ENCODE measurements around the gene PRSS53.
A peak's percentile ranks its signal among the peaks of the same experiment; 100 is the strongest.

Gene PRSS53

DNA sequence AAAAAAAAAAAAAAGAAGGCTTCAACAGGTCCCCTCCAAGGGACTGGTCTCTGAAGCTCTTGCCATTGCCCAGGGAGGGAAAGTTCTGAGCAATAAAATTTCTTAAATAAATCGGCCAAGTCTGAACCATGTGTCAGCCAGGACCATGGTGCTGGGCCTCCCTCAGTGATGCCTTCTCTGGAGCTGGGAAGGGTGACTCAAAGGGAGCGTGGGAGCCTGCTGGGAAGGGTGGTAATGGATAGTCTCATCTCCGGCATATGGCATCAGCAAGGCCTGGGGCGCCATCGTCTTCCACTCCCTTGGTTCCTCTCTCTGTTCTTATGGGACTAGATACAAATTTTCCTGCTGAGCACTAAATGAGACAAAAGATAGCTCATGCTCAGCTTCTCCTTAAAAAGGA is 3.6 kb upstream of the PRSS53 start:
- Histone ChIP-seq H3K4me1 (peaks cover 20 to 46% (median 29%) of the 10 kb centered on the region in 10 experiments), H3K9me3 (replicated peaks in 1 of 11) (no peaks in the 10 kb centered on the region), H3K4me2 (peak overlapping the region in 2 of 11 experiments; percentile 35 to 97; a peak in 2 of 22 replicates), H3K27ac (no peak overlapping the region), H4K20me1 (peaks cover 0 to 51% (median 5%) of the 10 kb centered on the region in 11 experiments; a peak in 14 of 22 replicates), H3K9ac (peak overlapping the region in 1 of 11 experiments; percentile 29; a peak in 1 of 22 replicates), H3K36me3 (peaks cover 25 to 54% (median 44%) of the 10 kb centered on the region in 11 experiments), H3K4me3 (no peak overlapping the region), H3K27me3 (no peaks in the 10 kb centered on the region)
- TF ChIP-seq Cebpa-rat (IDR thresholded peaks at IDR 0.05): no peak

- Histone ChIP-seq H3K4me1 (peaks cover 17 to 37% (median 23%) of the 10 kb centered on the region in 10 experiments), H3K27me3 (no peaks in the 10 kb centered on the region), H3K27ac (no peak overlapping the region; a peak in 1 of 22 replicates), H3K4me2 (peak overlapping the region in 1 of 11 experiments; percentile 11; a peak in 1 of 22 replicates), H4K20me1 (peaks cover 0 to 69% (median 15%) of the 10 kb centered on the region in 11 experiments; a peak in 17 of 22 replicates), H3K9ac (peak overlapping the region in 2 of 11 experiments; percentile 25 to 31; a peak in 3 of 22 replicates), H3K9me3 (replicated peaks in 1 of 11) (no peaks in the 10 kb centered on the region), H3K4me3 (no peak overlapping the region), H3K36me3 (peaks cover 29 to 72% (median 58%) of the 10 kb centered on the region in 11 experiments)
- no peak for TF ChIP-seq Cebpa-rat (IDR thresholded peaks at IDR 0.05)
Observed at GRCh38 chr16:31090540-31090939, 1.8 kb upstream of the PRSS53 start.

DNA sequence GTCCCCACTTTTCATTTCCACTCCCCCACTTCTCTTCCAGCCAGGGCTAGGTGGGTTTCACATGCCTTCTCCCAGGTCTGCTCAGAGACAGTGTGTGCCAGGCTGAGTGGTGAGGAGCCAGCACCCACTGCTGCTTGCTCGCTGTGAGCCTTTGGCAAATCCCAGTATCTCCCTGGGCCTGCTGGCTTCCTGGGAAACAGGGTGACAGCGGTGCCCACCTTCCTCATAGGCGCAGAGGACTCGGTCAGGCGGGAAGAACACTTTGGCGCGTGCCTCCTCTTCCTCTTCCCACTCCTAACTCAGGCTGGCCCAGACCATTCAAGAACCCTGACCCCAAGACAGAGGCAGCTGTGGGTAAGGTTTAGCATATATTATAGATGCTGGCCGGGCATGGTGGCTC is 456 bp upstream of the PRSS53 start:
- peaks cover 11 to 30% (median 16%) of the 10 kb centered on the region in 10 experiments for H3K4me1 ChIP-seq
- H3K27ac ChIP-seq: no peak overlapping the region
- H3K9ac ChIP-seq: peak overlapping the region in 3 of 11 experiments; percentile 8 to 19 (median 15); a peak in 3 of 22 replicates
- H4K20me1 ChIP-seq: peaks cover 10 to 83% (median 29%) of the 10 kb centered on the region in 11 experiments; a peak in 19 of 22 replicates
- H3K4me2 ChIP-seq: no peak overlapping the region
- peaks cover 38 to 85% (median 71%) of the 10 kb centered on the region in 11 experiments for H3K36me3 ChIP-seq
- no peaks in the 10 kb centered on the region for H3K27me3 ChIP-seq
- no peak for TF ChIP-seq Cebpa-rat (IDR thresholded peaks at IDR 0.05)
- no peak overlapping the region for H3K4me3 ChIP-seq
- no peaks in the 10 kb centered on the region for H3K9me3 ChIP-seq (replicated peaks in 1 of 11)

GRCh38 chr16:31087971-31088370 is 772 bp downstream of the PRSS53 start:
- no peak for TF ChIP-seq Cebpa-rat (IDR thresholded peaks at IDR 0.05)
- Histone ChIP-seq H3K4me3 (no peak overlapping the region), H3K27ac (no peak overlapping the region), H4K20me1 (peaks cover 10 to 93% (median 38%) of the 10 kb centered on the region in 11 experiments; a peak in 19 of 22 replicates), H3K4me1 (peaks cover 0 to 20% (median 6%) of the 10 kb centered on the region in 10 experiments; a peak in 6 of 20 replicates), H3K36me3 (peaks cover 48 to 97% (median 81%) of the 10 kb centered on the region in 11 experiments), H3K9ac (peak overlapping the region in 2 of 11 experiments; percentile 8 to 15; a peak in 1 of 22 replicates), H3K27me3 (no peaks in the 10 kb centered on the region), H3K9me3 (replicated peaks in 1 of 11) (no peaks in the 10 kb centered on the region), H3K4me2 (no peak overlapping the region)

DNA sequence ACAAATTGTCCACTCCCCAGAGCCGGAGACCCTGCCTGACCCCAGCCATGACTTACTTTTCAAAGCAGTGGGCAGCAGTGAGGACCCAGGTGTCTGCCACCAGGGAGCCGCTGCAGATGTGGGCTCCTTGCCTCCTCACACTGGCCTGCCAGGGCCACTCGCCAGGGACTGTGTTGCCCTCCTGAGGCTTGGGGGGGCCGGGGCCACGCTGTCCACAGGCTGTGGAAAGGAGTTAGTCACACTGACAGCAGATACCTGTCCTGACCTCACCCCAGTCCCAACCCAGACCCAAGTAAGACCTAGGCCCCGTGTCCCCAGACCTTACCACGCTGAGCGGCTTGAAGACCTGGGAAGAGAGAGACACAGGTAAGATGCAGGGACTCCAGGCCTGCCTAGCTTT is 1.3 kb downstream of the PRSS53 start:
- Histone ChIP-seq H3K36me3 (peaks cover 52 to 99% (median 86%) of the 10 kb centered on the region in 11 experiments), H3K9me3 (replicated peaks in 1 of 11) (no peaks in the 10 kb centered on the region), H3K4me3 (no peak overlapping the region), H3K4me2 (no peak overlapping the region), H4K20me1 (peaks cover 14 to 93% (median 43%) of the 10 kb centered on the region in 11 experiments; a peak in 21 of 22 replicates), H3K27ac (no peak overlapping the region), H3K9ac (peak overlapping the region in 2 of 11 experiments; percentile 8 to 32; a peak in 1 of 22 replicates), H3K27me3 (no peaks in the 10 kb centered on the region), H3K4me1 (peaks cover 0 to 18% (median 2%) of the 10 kb centered on the region in 10 experiments; a peak in 9 of 20 replicates)
- TF ChIP-seq Cebpa-rat (IDR thresholded peaks at IDR 0.05): no peak

GRCh38 chr16:31086629-31086906 is 2.2 kb downstream of the PRSS53 start:
- Histone ChIP-seq H3K36me3 (peaks cover 51 to 100% (median 92%) of the 10 kb centered on the region in 11 experiments), H3K4me2 (no peak overlapping the region), H3K27ac (no peak overlapping the region), H4K20me1 (peaks cover 22 to 96% (median 52%) of the 10 kb centered on the region in 11 experiments), H3K27me3 (no peaks in the 10 kb centered on the region), H3K4me3 (no peak overlapping the region), H3K4me1 (peaks cover 0 to 24% (median 6%) of the 10 kb centered on the region in 10 experiments; a peak in 10 of 20 replicates), H3K9ac (no peak overlapping the region), H3K9me3 (replicated peaks in 1 of 11) (no peaks in the 10 kb centered on the region)
- TF ChIP-seq Cebpa-rat (IDR thresholded peaks at IDR 0.05): no peak

DNA sequence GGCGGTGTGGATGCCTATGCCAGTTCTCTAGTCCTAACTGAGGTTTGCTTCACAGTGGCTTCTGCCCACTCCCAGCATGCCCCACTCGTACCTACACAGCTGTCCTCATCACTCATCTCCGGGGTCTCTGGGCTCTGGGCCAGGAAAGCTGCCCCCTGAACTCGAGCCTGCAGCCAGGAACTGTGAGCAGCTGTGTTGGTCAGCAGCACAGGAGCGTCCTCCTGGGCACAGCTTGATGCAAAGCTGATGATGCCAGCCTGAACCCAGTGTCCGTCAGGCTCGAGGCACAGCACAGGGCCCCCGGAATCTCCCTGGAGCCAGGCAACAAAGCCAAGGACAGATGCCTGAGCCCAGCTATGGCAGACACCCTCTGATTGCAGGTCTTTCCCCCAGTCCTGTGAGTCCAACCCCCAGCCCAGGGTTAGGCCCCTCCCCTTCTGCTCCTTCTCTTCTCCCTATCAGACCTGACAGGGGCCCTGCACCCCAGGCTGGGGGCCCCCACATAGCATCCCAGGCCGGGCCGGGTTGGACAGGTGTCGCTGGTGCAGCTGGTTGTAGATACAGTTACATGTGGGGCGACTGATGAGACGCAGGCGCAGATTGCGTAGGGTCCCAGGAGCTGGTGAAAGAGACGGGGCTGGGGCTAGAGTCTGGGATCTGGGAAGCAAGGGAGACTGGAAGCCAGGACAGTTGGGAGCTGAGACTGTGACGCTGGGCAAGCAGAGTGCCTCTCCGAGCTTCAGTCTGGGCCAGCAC is 2.7 kb downstream of the PRSS53 start:
- 0 out of 22 replicates have a peak overlapping the region, but pooled peaks of 1 of the 11 experiments have one; percentile 19 for H3K9ac ChIP-seq
- no peak for TF ChIP-seq Cebpa-rat (IDR thresholded peaks at IDR 0.05)

GRCh38 chr16:31085411-31085810 is 3.3 kb downstream of the PRSS53 start:
- Histone ChIP-seq H3K27me3 (no peaks in the 10 kb centered on the region), H4K20me1 (peaks cover 34 to 98% (median 64%) of the 10 kb centered on the region in 11 experiments), H3K9me3 (replicated peaks in 1 of 11) (no peaks in the 10 kb centered on the region), H3K9ac (peak overlapping the region in 1 of 11 experiments; percentile 19; a peak in 1 of 22 replicates), H3K36me3 (peaks cover 51 to 100% (median 91%) of the 10 kb centered on the region in 11 experiments), H3K27ac (no peak overlapping the region), H3K4me1 (peaks cover 0 to 28% (median 13%) of the 10 kb centered on the region in 10 experiments; a peak in 10 of 20 replicates), H3K4me2 (no peak overlapping the region), H3K4me3 (no peak overlapping the region)
- no peak for TF ChIP-seq Cebpa-rat (IDR thresholded peaks at IDR 0.05)

More for the DNA sequence above, 2.7 kb downstream of the PRSS53 start:
- Histone ChIP-seq H3K9me3 (replicated peaks in 1 of 11) (no peaks in the 10 kb centered on the region), H4K20me1 (peaks cover 27 to 96% (median 58%) of the 10 kb centered on the region in 11 experiments), H3K27ac (no peak overlapping the region), H3K4me3 (no peak overlapping the region), H3K4me1 (peaks cover 0 to 28% (median 10%) of the 10 kb centered on the region in 10 experiments; a peak in 10 of 20 replicates), H3K4me2 (no peak overlapping the region), H3K36me3 (peaks cover 51 to 100% (median 91%) of the 10 kb centered on the region in 11 experiments), H3K27me3 (no peaks in the 10 kb centered on the region)
